K562 (cell line): ENCODE results near the gene ABHD17B. TPM values are rescaled to one million over a fixed set of nuclear protein-coding genes. Genes with fewer than 3 reads are reported as not detected.

Source experiments
- CCNT2 ChIP-seq: IDR thresholded peaks from 2 replicates; pipeline ENCODE4 v1.6.1; 2011; ENCODE audit warnings: borderline replicate concordance, low read depth, mild to moderate bottlenecking, moderate library complexity, mixed read lengths, low read length; ENCODE audit not compliant: insufficient read length; ENCODE audit errors: extremely low read depth
- DDX20 ChIP-seq: fragments of 450-650 bp; IDR thresholded peaks from 2 replicates; pipeline ENCODE4 v1.6.1; 2016; ENCODE audit warnings: missing genetic modification characterization, low read depth, mild to moderate bottlenecking, missing compliant biosample characterization, moderate library complexity
- EZH2 ChIP-seq: IDR thresholded peaks from 2 replicates; pipeline ENCODE4 v1.6.1; 2012; ENCODE audit warnings: low read depth, mild to moderate bottlenecking, inconsistent platforms, low read length, borderline replicate concordance
- JUND ChIP-seq, 2 experiments: IDR thresholded peaks; 2 replicates in 1 of 2; 3 replicates in 1 of 2; pipeline ENCODE4 v1.6.1; 2011; ENCODE audit warnings: borderline replicate concordance in 2 of 2, low read depth in 2 of 2, low read length in 2 of 2, improper control_type of control experiment in 1 of 2, missing biosample characterization in 1 of 2, missing genetic modification characterization in 1 of 2, missing genetic modification reagents in 1 of 2
- SIX5 ChIP-seq, 2 experiments: IDR thresholded peaks; 2 replicates each; pipeline ENCODE4 v1.6.1; 2011; ENCODE audit warnings: low read length in 2 of 2, borderline replicate concordance in 1 of 2, low read depth in 1 of 2, mild to moderate bottlenecking in 1 of 2, moderate library complexity in 1 of 2; ENCODE audit not compliant: insufficient read depth in 1 of 2
- polyA plus RNA-seq, 8 experiments: library from polyadenylated mRNA; depleted of rRNA in 4 of 8; stranded (reverse) in 5 of 8; unstranded in 3 of 8; fragments of >200 nt; fragmentation: Nextera tagmentation in 2 of 8; fragmentation: Illumina TruSeq in 1 of 8; extraction: Ambion mirVana in 2 of 8; extraction: Trizol in 1 of 8; gene quantifications; 2 replicates each; pipeline versions ENCODE4 v1.2.1 to v1.2.3, GENCODE V29; 2011 to 2014; ENCODE audit warnings: inconsistent platforms in 1 of 8, missing spikeins in 1 of 8
- total RNA-seq, 7 experiments: library from RNA; depleted of rRNA in 6 of 7; stranded (reverse); fragments of >200 nt in 6 of 7; fragmentation: Illumina TruSeq in 2 of 7; extraction: Trizol in 2 of 7; gene quantifications; 2 replicates each; pipeline versions ENCODE4 v1.2.1 to v1.2.3, GENCODE V29; 2011 to 2021; ENCODE audit warnings: low replicate concordance in 1 of 7
- TF ChIP-seq, protein P1 (sequence below), 2 experiments: fragments of 450-650 bp; formaldehyde crosslinking in 1 of 2; IDR thresholded peaks; 2 replicates each; pipeline versions ENCODE4 v1.4.0 to v1.6.1; 2014 to 2020; ENCODE audit warnings: mild to moderate bottlenecking in 2 of 2, borderline replicate concordance in 1 of 2, low read depth in 1 of 2
- TF ChIP-seq, protein P2 (sequence below): fragments of 450-650 bp; IDR thresholded peaks from 2 replicates; pipeline ENCODE4 v1.6.1; 2018; ENCODE audit warnings: mild to moderate bottlenecking, low read depth; ENCODE audit not compliant: partially characterized antibody

The ABHD17B gene
- total and polyA plus RNA-seq, 9 of the 15 experiments (the other 6 are each of a cell fraction or from before 2014, with no cell fraction given) = 1.9 to 13.4 (median 10.1) TPM

DNA sequence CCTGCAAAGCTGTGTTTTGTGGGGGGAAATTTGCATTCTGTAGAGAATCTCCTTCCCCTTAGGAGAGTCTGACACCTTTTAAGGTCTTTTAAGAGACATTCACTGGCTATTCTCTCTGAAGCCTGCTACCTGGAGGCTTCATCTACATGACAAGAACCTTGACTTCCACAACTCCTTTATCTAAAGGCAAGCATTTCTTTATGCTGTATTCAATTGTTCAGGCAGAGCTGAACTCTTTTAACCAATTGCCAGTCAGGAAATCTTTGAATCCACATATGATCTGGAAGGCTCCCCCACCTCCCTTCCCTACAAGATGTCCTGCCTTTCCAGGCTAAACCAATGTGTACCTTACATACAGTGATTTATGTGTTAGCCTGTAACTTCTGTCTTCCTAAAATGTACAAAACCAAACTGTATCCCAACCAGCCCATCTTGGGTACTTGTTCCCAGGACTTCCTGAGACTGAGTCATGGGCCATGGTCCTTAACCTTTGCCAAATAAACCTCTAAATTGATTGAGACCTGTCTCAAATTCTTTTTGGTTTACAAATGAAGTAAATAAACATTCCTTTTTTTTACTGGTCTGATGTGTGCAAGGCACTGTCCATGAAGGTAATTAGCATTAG lies 10.3 kb upstream of the ABHD17B start (continued):
- TF ChIP-seq, protein P1, sequence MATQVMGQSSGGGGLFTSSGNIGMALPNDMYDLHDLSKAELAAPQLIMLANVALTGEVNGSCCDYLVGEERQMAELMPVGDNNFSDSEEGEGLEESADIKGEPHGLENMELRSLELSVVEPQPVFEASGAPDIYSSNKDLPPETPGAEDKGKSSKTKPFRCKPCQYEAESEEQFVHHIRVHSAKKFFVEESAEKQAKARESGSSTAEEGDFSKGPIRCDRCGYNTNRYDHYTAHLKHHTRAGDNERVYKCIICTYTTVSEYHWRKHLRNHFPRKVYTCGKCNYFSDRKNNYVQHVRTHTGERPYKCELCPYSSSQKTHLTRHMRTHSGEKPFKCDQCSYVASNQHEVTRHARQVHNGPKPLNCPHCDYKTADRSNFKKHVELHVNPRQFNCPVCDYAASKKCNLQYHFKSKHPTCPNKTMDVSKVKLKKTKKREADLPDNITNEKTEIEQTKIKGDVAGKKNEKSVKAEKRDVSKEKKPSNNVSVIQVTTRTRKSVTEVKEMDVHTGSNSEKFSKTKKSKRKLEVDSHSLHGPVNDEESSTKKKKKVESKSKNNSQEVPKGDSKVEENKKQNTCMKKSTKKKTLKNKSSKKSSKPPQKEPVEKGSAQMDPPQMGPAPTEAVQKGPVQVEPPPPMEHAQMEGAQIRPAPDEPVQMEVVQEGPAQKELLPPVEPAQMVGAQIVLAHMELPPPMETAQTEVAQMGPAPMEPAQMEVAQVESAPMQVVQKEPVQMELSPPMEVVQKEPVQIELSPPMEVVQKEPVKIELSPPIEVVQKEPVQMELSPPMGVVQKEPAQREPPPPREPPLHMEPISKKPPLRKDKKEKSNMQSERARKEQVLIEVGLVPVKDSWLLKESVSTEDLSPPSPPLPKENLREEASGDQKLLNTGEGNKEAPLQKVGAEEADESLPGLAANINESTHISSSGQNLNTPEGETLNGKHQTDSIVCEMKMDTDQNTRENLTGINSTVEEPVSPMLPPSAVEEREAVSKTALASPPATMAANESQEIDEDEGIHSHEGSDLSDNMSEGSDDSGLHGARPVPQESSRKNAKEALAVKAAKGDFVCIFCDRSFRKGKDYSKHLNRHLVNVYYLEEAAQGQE (IDR thresholded peaks at IDR 0.05; ENCODE audit: borderline replicate concordance) = no peak
- TF ChIP-seq, protein P1 (CRISPR knock-in tag; IDR thresholded peaks at IDR 0.05; ENCODE audit: low read depth) = no peak
- TF ChIP-seq SIX5 (IDR thresholded peaks at IDR 0.05; ENCODE audit: borderline replicate concordance in 1 of 2, insufficient read depth in 1 of 2, low read depth in 1 of 2, low read length in 2 of 2) (no peak), EZH2 (no peak), CCNT2 (no peak), DDX20 (no peak), JUND (IDR thresholded peaks at IDR 0.05; ENCODE audit: borderline replicate concordance, low read depth, low read length) (no peak), JUND (tag; IDR thresholded peaks at IDR 0.05; ENCODE audit: borderline replicate concordance, low read depth, low read length) (no peak)
- TF ChIP-seq, protein P2, sequence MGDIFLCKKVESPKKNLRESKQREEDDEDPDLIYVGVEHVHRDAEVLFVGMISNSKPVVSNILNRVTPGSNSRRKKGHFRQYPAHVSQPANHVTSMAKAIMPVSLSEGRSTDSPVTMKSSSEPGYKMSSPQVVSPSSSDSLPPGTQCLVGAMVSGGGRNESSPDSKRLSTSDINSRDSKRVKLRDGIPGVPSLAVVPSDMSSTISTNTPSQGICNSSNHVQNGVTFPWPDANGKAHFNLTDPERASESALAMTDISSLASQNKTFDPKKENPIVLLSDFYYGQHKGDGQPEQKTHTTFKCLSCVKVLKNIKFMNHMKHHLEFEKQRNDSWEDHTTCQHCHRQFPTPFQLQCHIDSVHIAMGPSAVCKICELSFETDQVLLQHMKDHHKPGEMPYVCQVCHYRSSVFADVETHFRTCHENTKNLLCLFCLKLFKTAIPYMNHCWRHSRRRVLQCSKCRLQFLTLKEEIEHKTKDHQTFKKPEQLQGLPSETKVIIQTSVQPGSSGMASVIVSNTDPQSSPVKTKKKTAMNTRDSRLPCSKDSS = no peak
